HG03045 (cell line): ENCODE results near the gene ENTPD6.
"Not testable (repeated sequence)": the region's sequence is repeated elsewhere in the genome, so short reads cannot be mapped to it uniquely, and the experiment has no call there.

Source experiments
- ATAC-seq: cut with Tn5 transposase; IDR thresholded peaks from one replicate; pipeline ENCODE4 v1.9.1; 2021; ENCODE audit warnings: mild to moderate bottlenecking, moderate library complexity; ENCODE audit not compliant: unreplicated experiment

Gene ENTPD6

GRCh38 chr20:25222461-25223178 lies 27.1 kb downstream of the ENTPD6 start:
- ATAC-seq, result no peak

GRCh38 chr20:25223179-25223661 lies 27.7 kb downstream of the ENTPD6 start:
- no peak for ATAC-seq

- ATAC-seq, result no peak
Measured at GRCh38 chr20:25223765-25224720, 28.5 kb downstream of the ENTPD6 start.

- ATAC-seq, result no peak
Measured at GRCh38 chr20:25224941-25225340, 29.4 kb downstream of the ENTPD6 start.

DNA sequence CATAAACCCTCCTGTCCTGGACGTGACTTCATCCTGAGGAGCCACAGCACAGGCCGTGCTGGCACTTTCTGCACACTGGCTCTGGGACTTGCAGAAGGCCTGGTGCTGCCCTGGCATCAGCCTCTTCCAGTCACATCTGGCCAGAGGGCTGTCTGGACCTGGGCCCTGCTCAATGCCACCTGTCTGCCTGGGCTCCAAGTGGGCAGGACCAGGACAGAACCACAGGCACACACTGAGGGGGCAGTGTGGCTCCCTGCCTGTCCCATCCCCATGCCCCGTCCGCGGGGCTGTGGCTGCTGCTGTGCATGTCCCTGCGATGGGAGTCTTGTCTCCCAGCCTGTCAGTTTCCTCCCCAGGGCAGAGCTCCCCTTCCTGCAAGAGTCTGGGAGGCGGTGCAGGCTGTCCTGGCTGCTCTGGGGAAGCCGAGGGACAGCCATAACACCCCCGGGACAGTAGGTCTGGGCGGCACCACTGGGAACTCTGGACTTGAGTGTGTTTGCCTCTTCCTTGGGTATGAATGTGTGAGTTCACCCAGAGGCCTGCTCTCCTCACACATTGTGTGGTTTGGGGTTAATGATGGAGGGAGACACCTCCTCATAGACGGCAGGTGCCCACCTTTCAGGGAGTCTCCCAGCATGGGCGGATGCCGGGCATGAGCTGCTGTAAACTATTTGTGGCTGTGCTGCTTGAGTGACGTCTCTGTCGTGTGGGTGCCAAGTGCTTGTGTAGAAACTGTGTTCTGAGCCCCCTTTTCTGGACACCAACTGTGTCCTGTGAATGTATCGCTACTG lies 30.3 kb downstream of the ENTPD6 start:
- ATAC-seq, result no peak

DNA sequence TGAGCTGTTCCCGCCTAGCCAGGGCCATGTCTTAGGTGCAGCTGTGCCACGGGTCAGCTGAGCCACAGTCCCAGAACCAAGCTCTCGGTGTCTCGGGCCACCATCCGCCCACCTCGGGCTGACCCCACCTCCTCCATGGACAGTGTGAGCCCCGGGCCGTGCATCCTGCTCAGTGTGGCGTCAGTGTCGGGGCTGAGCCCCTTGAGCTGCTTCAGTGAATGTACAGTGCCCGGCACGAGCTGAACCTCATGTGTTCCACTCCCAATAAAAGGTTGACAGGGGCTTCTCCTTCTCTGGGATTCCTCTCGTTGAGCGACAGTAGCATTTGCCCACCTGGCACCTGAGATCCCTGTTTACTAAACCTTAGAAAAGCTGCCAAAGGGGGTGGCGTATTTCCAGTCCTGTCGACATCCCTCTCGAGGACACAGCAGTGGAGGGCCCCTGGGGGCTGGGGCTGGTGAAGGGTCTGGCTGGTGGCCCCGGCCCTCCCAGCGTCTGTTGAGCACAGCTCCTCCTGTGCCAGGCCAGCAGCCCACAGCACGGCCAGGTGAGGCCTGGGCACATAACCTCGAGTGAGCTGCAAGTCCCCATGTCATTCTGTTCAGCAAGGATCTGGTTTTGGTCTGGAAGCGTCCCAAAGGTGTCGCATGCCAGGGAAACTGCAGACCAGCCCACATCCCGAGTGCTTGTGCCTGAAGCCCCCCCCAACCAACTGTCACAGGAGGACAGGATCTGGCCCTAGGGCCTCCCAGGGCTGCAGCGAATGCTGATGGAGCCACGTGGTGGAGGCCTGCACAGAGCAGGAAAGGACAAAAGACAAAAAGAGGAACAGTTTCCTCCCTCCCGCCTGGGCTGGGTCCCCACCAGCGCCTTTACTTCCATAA lies 31.2 kb downstream of the ENTPD6 start:
- no peak for ATAC-seq

DNA sequence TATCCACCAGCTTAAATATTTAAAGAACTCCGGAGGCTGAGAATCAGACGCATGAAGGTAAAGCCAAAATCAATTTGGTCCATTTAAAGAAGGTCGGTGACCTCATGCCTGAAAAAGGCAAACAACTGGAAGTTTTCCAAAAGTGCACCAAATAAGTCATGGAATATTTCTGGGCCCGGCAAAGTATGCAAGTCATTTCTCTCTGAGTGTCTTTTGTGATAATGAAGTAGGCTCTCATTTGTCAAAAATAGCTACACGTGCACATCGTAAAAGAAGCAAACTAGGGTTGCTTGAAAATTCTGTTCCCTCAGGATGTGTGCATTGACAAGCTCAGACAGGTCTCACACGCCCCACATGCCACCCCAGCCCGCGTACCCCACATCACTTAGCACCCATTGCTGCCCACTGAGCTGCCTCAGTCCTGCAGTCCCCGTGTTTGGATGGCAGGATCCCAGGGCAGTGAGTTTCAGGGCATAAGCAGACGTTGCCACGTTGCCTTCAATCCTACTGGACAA lies 31.9 kb downstream of the ENTPD6 start:
- no peak for ATAC-seq

DNA sequence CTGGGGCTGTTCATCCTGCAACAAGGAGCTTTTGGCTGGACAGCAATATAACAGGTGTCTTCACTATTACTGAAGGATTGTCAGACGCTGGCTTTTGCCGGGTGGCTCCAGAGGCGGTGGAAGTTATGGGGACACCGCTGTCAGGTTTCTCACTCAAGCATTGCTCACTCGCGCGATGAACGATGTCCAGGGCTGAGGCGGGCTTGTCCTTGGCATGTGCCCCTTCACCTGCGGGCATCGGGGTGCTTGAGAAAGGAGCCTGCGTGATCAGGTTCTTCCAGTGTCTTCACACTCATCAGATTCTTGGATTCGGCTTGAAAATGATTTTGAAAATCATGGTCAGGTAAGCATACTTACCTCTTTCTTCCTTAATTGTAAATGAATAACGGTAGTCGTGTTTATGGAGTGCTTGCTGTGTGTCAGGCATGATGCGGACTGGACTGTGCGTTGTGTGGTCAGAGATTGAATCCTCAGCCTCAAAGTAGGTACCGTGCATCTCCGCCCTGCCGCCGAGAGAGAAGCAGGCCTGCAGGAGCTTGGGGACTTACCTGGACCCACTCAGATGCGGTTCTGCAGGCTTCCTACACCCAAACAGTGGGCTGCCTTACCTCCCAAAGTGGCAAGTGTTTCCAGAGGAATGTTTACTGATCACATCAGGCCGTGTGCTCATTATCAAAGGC lies 34.1 kb downstream of the ENTPD6 start:
- no peak for ATAC-seq

GRCh38 chr20:25230166-25230831 lies 34.8 kb downstream of the ENTPD6 start:
- ATAC-seq, result no peak

DNA sequence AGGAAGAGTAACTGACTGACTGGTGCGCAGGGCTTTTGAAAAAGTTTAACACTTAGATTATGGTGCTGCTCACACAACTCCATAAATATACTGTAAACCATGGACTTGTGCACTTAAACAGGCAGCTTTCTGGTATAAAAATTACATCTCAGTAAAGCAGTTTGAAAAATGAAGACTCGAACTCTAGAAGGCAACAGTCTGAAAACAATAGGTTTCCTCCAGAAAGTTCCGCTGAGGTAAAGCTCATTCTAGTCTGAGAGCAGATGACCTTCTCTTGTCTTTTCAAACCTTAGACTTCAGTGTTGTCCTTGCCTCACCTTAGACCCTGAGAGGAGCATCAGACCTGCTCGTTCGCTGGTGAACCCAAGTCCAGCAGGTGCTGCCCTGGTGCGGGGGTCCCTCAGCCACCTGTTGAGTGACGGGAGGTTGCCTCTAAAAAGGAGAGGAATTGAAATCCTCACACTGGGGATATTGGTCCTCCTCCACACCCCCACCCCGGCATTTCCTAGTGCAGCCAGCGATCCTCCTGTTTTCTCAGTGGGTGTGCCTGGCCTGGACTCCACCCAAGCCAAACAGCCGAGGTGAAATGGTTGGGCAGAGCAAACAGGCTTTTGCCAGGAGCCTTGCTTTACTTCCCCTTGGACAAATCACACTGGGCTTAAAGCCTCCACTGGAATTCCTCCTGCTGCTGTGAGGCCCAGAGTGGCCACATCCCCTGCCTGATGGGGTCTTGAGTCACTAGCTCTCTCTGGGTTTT lies 37.7 kb downstream of the ENTPD6 start:
- no peak for ATAC-seq

- ATAC-seq, result not testable (repeated sequence)
Measured at GRCh38 chr20:25234009-25234849, 38.7 kb downstream of the ENTPD6 start.

DNA sequence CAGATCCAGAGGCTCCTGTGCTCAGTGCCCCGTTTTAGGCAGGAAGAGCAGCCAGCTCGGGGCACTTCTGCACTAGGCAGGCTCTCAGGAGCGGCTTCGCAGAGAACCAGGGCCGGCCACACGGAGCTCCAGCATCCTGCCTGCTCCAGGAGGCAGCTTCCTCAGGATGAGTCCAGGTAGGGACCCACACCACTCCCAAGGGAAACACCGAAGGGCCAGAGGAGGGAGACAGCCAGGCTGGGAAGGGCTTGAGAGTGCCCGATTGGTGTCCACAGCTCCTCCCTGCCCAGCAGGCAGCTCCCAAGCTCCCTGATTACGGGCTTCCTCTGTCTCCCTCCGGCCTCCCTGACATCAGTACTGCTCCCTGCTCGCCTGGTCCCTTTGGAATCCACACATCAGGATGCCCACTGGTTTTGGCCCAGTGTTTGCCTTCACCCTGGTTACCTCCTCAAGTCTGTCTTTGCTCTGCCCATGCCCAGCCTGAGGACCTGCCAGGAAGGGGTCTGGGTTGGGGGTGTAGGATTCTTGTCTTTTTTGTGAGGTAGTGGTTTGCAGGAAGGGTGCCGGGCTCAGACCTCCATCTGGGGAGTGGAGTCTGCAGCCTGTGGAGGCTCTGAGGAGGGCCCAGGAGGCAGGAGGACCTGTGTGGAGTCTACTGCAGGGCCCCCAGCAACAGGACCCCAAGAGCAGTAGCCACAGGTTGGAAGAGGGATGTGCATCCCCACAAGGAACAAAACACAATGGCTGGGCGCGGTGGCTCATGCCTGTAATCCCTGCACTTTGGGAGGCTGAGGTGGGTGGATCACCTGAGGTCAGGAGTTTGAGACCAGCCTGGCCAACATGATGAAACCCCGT lies 41.2 kb downstream of the ENTPD6 start:
- no peak for ATAC-seq

- peak; percentile 55 for ATAC-seq
Measured at GRCh38 chr20:25237610-25238318, 42.3 kb downstream of the ENTPD6 start.

DNA sequence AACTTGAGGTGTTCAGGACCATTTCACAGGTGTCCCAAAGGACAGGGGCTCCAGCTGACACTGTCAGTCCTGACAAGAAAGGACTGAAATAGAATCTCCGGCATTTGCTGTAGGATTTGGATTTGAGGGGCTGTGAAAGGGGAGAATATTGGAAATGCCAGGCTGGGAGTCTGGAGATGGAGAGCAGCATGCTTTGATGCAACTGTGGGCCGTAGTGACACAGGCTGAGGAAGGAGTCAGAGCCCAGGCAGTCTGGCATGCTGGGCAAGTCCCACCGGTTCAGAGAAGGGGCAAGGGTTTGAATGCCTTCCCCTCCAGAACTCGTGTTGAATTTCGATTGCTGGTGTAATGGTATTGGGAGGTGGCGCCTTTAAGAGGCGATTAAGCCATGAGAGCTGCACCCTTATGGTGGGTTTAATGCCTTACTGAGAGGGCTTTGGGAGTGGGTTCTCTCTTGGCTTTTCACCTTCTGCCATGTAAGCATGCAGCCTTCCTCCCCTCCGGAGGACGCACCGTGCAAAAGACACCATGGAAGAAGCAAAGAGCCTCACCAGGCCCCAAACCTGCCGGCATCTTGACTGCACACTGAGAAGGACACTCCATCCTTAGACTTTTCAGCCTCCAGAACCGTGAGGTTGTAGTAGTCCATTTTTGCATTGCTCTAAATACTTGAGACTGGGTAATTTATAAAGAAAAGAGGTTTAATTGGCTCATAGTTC lies 43.0 kb downstream of the ENTPD6 start:
- no peak for ATAC-seq
